Measurements from ENCODE around the gene COX4I1. TPM values are rescaled to one million over a fixed set of nuclear protein-coding genes. Genes with fewer than 3 reads are reported as not detected.

The COX4I1 gene
- polyA plus RNA-seq, 3 donors: 985 to 1,312 (median 1,132) TPM

GRCh38 chr16:85774811-85775210 lies 24.7 kb upstream of the COX4I1 start:
- no peaks in the 10 kb centered on the region for H3K9me3 ChIP-seq (replicated peaks in 1 of 2; ENCODE audit: control insufficient read depth in 1 of 2, insufficient read depth in 1 of 2, low read length in 2 of 2)
- Mint-ChIP-seq H3K27ac (no peak overlapping the region), H3K4me1 (no peaks in the 10 kb centered on the region), H3K27me3 (ENCODE audit: low read depth in 3 of 3) (peaks cover 0 to 3% (median 0%) of the 10 kb centered on the region in 3 donors), H3K4me3 (no peak overlapping the region), H3K9me3 (no peaks in the 10 kb centered on the region), H3K36me3 (peaks cover 29 to 70% of the 10 kb centered on the region in 2 donors)
- no peak overlapping the region for H3K4me2 ChIP-seq (replicated peaks; ENCODE audit: extremely low read depth, low read length, poor library complexity, severe bottlenecking)
- no peak overlapping the region for H3K27ac ChIP-seq (ENCODE audit: low read depth in 1 of 2, low read length in 2 of 2)
- peaks cover 30 to 39% of the 10 kb centered on the region in 2 donors for H3K36me3 ChIP-seq (replicated peaks in 1 of 2; ENCODE audit: control insufficient read depth in 1 of 2, insufficient read depth in 2 of 2, low read length in 2 of 2)
- no peak overlapping the region for H2AFZ ChIP-seq (ENCODE audit: insufficient read depth, low read depth, low read length, poor library complexity, severe bottlenecking)
- intact Hi-C loops (cut with micrococcal nuclease): no loop called here
- no peaks in the 10 kb centered on the region for H3K79me2 ChIP-seq (ENCODE audit: insufficient read depth, low read length)
- H3K9ac ChIP-seq (ENCODE audit: insufficient read depth, low read length, poor library complexity, severe bottlenecking): no peak overlapping the region
- 100% methylated on average over 1 of the region's 8 CpGs for WGBS (ENCODE audit: insufficient coverage)
- DNase-seq: no peak
- H3K4me3 ChIP-seq (replicated peaks in 1 of 3; ENCODE audit: low read depth in 2 of 3, low read length in 3 of 3): no peak overlapping the region
- H3K27me3 ChIP-seq (ENCODE audit: control insufficient read depth in 2 of 2, insufficient read depth in 2 of 2, low read length in 2 of 2): no peaks in the 10 kb centered on the region
- H3K4me1 ChIP-seq (ENCODE audit: control insufficient read depth in 1 of 2, insufficient read depth in 2 of 2, low read length in 2 of 2): no peaks in the 10 kb centered on the region
- no peak for TF ChIP-seq CTCF (IDR thresholded peaks at IDR 0.05)
- no peaks in the 10 kb centered on the region for H4K20me1 ChIP-seq (ENCODE audit: insufficient read depth, low read length)

- Mint-ChIP-seq H3K36me3 (peaks cover 56 to 82% of the 10 kb centered on the region in 2 donors), H3K27ac (peak overlapping the region in 3 of 7 donors; percentile 22 to 55 (median 30)), H3K4me1 (peaks cover 7% of the 10 kb centered on the region), H3K9me3 (no peaks in the 10 kb centered on the region), H3K27me3 (ENCODE audit: low read depth in 3 of 3) (peaks cover 0 to 3% (median 1%) of the 10 kb centered on the region in 3 donors), H3K4me3 (no peak overlapping the region)
- Histone ChIP-seq H3K36me3 (replicated peaks in 1 of 2; ENCODE audit: control insufficient read depth in 1 of 2, insufficient read depth in 2 of 2, low read length in 2 of 2) (peaks cover 57 to 69% of the 10 kb centered on the region in 2 donors), H2AFZ (ENCODE audit: insufficient read depth, low read depth, low read length, poor library complexity, severe bottlenecking) (no peak overlapping the region), H3K9me3 (replicated peaks in 1 of 2; ENCODE audit: control insufficient read depth in 1 of 2, insufficient read depth in 1 of 2, low read length in 2 of 2) (no peaks in the 10 kb centered on the region), H3K27ac (ENCODE audit: low read depth in 1 of 2, low read length in 2 of 2) (no peak overlapping the region), H3K4me2 (replicated peaks; ENCODE audit: extremely low read depth, low read length, poor library complexity, severe bottlenecking) (no peak overlapping the region), H3K9ac (ENCODE audit: insufficient read depth, low read length, poor library complexity, severe bottlenecking) (no peak overlapping the region), H3K79me2 (ENCODE audit: insufficient read depth, low read length) (no peaks in the 10 kb centered on the region), H3K4me1 (ENCODE audit: control insufficient read depth in 1 of 2, insufficient read depth in 2 of 2, low read length in 2 of 2) (no peaks in the 10 kb centered on the region), H4K20me1 (ENCODE audit: insufficient read depth, low read length) (peaks cover 17% of the 10 kb centered on the region), H3K27me3 (ENCODE audit: control insufficient read depth in 2 of 2, insufficient read depth in 2 of 2, low read length in 2 of 2) (no peaks in the 10 kb centered on the region), H3K4me3 (replicated peaks in 1 of 3; ENCODE audit: low read depth in 2 of 3, low read length in 3 of 3) (no peak overlapping the region)
- no peak for DNase-seq
- intact Hi-C loops (cut with micrococcal nuclease): no loop called here
- no CpG with 5 or more reads among the region's 4 CpGs for WGBS (ENCODE audit: insufficient coverage)
- no peak for TF ChIP-seq CTCF (IDR thresholded peaks at IDR 0.05)
Observed at GRCh38 chr16:85777583-85778310, 21.7 kb upstream of the COX4I1 start.

All from CD14-positive monocyte (primary cell).